GM18507 (cell line): Measurements from ENCODE around the gene HS2ST1.

Experiments
- DNase-seq: peaks from one replicate; pipeline ENCODE4 v3.0.0; 2011; ENCODE audit warnings: low read depth; ENCODE audit not compliant: insufficient read length; ENCODE audit errors: extremely low spot score
- FAIRE-seq: peaks from 2 replicates; lab custom pipeline; 2011; peaks lifted over from hg19 to GRCh38; lab: Jason Lieb, UNC

Gene HS2ST1

DNA sequence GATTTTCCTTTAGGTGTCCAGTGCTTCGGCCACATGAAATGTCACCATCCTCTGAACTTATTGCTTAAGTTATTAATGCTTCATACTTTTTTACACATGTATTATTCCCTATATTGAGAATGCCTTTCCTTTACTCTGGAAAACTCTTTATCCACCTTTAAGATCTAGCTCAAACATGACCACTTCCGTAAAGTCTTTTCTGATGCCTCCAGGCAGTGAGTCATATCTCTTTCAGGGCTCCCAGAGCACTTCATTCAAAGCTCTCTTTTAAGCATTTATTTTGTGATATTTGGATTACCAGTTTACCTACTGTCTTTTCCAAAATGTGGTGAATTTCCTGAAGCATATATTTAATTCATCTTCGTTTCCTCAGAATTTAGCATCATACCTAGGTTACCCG, 178.9 kb downstream of the HS2ST1 start:
- no peak for FAIRE-seq
- no peak for DNase-seq

- no peak for DNase-seq
- no peak for FAIRE-seq
Measured at GRCh38 chr1:87094238-87094637, 179.8 kb downstream of the HS2ST1 start.

- FAIRE-seq (no peak), DNase-seq (no peak)
Measured at GRCh38 chr1:87100271-87100670, 185.8 kb downstream of the HS2ST1 start.

GRCh38 chr1:87103074-87103473, 188.6 kb downstream of the HS2ST1 start:
- FAIRE-seq (no peak), DNase-seq (no peak)

GRCh38 chr1:87104140-87104539, 189.7 kb downstream of the HS2ST1 start:
- DNase-seq (no peak), FAIRE-seq (peak; percentile 12)

GRCh38 chr1:87104945-87105344, 190.5 kb downstream of the HS2ST1 start:
- FAIRE-seq (no peak), DNase-seq (no peak)

DNA sequence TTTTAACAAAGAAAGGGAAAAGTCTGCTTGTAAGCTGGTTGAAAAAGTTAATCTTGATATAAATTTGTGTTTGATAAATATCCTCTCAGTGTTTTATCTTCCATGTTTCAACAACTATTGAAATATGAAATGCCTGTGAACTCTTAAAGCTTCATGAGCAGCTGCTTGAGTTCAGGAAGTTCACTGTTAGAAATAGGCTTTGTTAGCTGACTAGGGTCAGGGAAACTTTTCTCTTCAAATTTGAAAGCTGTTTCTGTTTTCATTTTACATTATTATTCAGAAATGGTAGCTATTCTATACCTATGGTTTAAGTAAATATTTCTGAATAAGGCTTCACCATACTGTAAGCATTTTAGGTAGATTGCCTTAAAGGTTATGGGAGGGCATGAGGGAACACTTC, 191.7 kb downstream of the HS2ST1 start:
- FAIRE-seq (no peak), DNase-seq (no peak)

DNA sequence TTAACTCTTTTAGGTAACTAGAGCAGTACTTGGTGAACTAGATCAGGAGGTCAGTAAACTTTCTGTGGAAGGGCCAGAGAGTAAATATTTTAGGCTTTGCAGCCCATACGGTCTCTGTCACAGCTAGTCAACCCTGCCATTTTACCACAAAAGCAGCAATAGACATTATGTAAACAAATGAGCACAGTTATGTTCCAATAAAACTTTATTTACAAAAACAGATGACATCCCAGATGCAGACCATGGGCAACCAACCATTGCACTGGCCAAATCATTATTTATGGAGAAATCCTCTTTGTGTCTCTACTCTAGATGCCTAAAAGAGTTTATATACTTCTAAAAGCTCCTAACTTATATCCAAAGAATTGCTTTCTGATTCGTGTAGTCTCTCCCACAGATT, 192.4 kb downstream of the HS2ST1 start:
- FAIRE-seq, result no peak
- no peak for DNase-seq

GRCh38 chr1:87108228-87108627, 193.8 kb downstream of the HS2ST1 start:
- no peak for DNase-seq

GRCh38 chr1:87108814-87109411, 194.5 kb downstream of the HS2ST1 start:
- DNase-seq (no peak), FAIRE-seq (no peak)

More at GRCh38 chr1:87108228-87108627, 193.8 kb downstream of the HS2ST1 start:
- no peak for FAIRE-seq

DNA sequence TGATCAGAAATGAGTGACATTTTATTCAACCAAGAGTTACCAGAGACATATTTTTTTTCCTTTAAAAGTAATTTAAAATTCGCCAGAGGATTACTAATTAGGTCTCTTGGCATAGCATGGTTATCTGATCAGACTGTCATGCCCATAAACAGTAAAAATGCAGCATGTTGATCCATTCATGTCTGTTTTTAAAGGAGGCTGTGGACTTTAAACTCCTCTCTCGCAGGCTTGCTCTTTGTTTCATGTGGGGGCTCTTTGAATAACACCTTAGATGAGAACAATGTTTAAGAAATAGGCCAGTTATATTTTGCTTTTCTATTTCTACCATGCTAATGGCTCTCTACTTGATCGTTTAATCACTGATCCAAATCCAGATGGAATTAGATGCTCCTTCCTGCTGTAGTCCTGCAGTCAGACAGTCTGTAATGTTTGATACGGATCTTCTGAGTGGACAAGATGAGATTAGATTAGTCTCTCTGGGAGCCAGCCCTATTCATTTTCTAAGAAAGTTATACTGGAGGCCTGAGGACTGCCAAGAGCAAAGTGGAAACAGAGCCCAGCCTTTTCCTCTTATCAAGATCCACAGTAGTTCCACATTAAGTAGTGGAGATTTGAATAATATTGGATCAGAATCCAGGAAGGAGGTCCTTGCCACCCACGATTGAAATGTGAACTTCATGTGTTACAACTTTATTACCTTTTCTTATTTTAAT, 197.4 kb downstream of the HS2ST1 start:
- DNase-seq, result no peak
- FAIRE-seq, result no peak

- no peak for FAIRE-seq
- no peak for DNase-seq
Measured at GRCh38 chr1:87113313-87113712, 198.9 kb downstream of the HS2ST1 start.

- FAIRE-seq, result no peak
- no peak for DNase-seq
Measured at GRCh38 chr1:87115317-87115890, 201.0 kb downstream of the HS2ST1 start.

GRCh38 chr1:87115891-87116290, 201.5 kb downstream of the HS2ST1 start:
- FAIRE-seq (no peak), DNase-seq (no peak)

GRCh38 chr1:87117761-87118368, 203.4 kb downstream of the HS2ST1 start:
- FAIRE-seq, result no peak

DNA sequence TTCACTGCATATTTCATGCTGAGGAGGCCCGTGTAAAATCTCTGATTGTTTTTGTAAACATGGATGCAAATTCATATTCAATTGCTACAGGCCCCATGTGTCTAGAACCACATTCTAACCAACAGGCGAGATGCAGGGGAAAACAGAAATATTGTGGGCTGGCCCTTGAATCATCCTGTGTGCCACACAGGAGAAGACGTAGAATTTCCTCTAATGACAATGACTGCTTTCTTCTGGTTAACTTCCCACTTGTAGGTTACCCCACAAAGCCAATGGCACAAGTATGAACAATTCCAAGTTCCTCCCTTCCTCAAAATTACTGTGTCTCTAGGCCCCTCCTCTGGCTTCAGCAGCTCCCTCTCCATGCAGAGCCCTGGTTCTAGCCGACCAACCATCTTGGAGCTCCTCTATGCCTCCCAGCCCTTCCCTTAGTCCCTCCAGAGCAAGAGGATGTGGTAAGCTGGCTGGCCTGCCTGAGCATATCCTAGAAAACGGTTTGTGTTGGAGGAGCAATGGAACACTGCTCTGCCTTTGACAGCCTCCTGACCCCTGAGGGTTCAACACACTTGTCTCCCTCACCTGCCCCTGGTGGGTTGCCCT, 205.2 kb downstream of the HS2ST1 start:
- DNase-seq (no peak), FAIRE-seq (no peak)

More at GRCh38 chr1:87117761-87118368, 203.4 kb downstream of the HS2ST1 start:
- DNase-seq, result no peak

GRCh38 chr1:87120779-87121178, 206.3 kb downstream of the HS2ST1 start:
- no peak for DNase-seq
- FAIRE-seq, result no peak

DNA sequence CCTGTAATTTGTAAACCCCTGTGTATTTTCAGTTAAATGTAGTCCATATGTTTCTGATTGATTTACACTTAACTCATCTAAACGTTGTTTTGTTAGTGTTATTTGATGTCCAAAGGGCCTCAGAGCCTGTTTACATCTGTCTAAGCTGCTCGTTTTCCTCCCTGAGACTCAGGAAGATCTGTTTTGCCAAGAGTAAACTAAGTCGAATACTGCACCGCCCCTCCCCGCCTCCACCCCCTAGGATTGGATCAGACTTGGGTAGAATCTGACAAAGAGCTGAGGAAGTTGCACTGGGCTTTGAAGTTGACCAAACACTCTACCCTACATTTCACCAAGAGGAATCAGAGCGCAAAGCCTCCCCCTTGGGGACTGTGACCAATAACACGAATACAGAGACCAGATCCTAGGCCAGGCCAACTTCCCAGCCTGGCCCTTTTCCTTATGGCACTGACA, 207.3 kb downstream of the HS2ST1 start:
- DNase-seq, result no peak
- no peak for FAIRE-seq

GRCh38 chr1:87122243-87122642, 207.8 kb downstream of the HS2ST1 start:
- DNase-seq, result no peak
- no peak for FAIRE-seq

DNA sequence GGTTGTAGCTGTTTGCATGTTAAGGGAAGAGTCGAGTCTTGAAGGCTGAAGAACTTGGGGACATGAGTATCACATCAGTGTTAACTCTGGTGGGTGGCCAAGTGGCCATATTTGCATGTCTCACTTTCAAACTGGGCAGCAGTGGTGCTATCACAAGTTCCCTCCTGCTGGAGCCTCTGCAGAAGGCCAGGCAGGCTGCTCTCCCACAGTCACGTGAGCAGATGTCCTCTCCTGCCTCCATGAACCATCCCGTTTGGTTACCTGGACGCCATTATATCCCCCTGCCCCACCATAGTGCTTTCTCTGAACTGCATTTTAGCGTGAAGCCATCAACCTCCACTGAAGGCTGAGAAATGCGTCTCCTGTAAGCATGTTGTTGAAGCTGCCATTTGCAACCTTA, 209.2 kb downstream of the HS2ST1 start:
- no peak for DNase-seq
- FAIRE-seq, result no peak
